Measurements from ENCODE around the gene PILRA.
"Not testable (repeated sequence)": the region's sequence is repeated elsewhere in the genome, so short reads cannot be mapped to it uniquely, and the experiment has no call there.

The PILRA gene

GRCh38 chr7:100358027-100358856, 15.0 kb upstream of the PILRA start, which contains the start of gene PILRB:
Gene PILRB (plus strand): TSS chr7:100358117. CDS start chr7:100358303, 186 bp downstream.
- DNase-seq: no peak

GRCh38 chr7:100358857-100359212, 14.5 kb upstream of the PILRA start:
- no peak for DNase-seq

- no peak for DNase-seq
Observed at GRCh38 chr7:100360135-100360854, 13.0 kb upstream of the PILRA start.

- no peak for DNase-seq
Observed at GRCh38 chr7:100363098-100363497, 10.2 kb upstream of the PILRA start.

GRCh38 chr7:100363797-100364196, 9.5 kb upstream of the PILRA start:
- not testable (repeated sequence) for DNase-seq

- DNase-seq: no peak
Observed at GRCh38 chr7:100364480-100364879, 8.8 kb upstream of the PILRA start.

- DNase-seq: not testable (repeated sequence)
Observed at GRCh38 chr7:100365998-100366367, 7.3 kb upstream of the PILRA start.

GRCh38 chr7:100366411-100367250, 6.7 kb upstream of the PILRA start:
- peak; percentile 27 for DNase-seq

GRCh38 chr7:100367251-100367620, 6.1 kb upstream of the PILRA start:
- DNase-seq: no peak

- DNase-seq: no peak
Observed at GRCh38 chr7:100367676-100368613, 5.3 kb upstream of the PILRA start.

GRCh38 chr7:100369105-100369504, 4.2 kb upstream of the PILRA start:
- no peak for DNase-seq

- no peak for DNase-seq
Observed at GRCh38 chr7:100370303-100370702, 3.0 kb upstream of the PILRA start.

GRCh38 chr7:100370746-100371145, 2.5 kb upstream of the PILRA start:
- DNase-seq: no peak

- no peak for DNase-seq
Observed at GRCh38 chr7:100371561-100372171, 1.6 kb upstream of the PILRA start.

- DNase-seq: no peak
Observed at GRCh38 chr7:100372256-100372655, 1.0 kb upstream of the PILRA start.

GRCh38 chr7:100372694-100373093, 593 bp upstream of the PILRA start:
- DNase-seq: no peak

- DNase-seq: not testable (repeated sequence)
Observed at GRCh38 chr7:100373870-100374598, 747 bp downstream of the PILRA start.

GRCh38 chr7:100374601-100375000, 1.3 kb downstream of the PILRA start:
- DNase-seq: no peak

GRCh38 chr7:100376066-100376465, 2.8 kb downstream of the PILRA start:
- no peak for DNase-seq

GRCh38 chr7:100378114-100378755, 4.9 kb downstream of the PILRA start:
- DNase-seq: no peak

- DNase-seq: no peak
Observed at GRCh38 chr7:100380196-100380595, 6.9 kb downstream of the PILRA start.

Data from stimulated activated CD4-positive, alpha-beta T cell treated with anti-CD3 and anti-CD28 coated beads, Interleukin-4, amount 100 ng/mL, for 24 hours (primary cell).